ENCODE results near the gene GRAMD4. TPM values are rescaled to one million over a fixed set of nuclear protein-coding genes. Genes with fewer than 3 reads are reported as not detected.

The GRAMD4 gene
- total and polyA plus RNA-seq, 4 donors = 16.3 to 67.7 (median 21.2) TPM

DNA sequence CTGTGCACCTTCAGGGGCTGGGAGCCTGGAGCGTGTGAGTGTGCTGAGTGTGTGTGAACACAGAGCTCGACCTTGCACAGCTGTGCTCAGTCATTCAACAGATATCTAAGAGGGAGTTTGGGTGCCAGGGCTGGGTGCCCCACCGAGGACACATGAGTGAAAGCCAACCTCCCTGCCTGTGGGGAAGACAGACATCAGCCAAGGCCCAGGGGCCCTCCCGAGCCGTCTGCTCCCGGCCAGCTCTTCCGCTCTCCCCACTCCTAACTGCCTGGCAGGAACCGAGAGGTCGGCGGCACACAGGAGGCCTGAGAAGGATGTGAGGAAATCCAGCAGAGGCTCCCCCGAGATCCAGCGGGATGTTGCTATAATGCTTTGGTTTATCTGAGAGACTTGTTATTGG is 85.9 kb downstream of the GRAMD4 start:
- WGBS, 2 donors = 93% methylated on average over 12 of the region's 12 CpGs
- H3K9me3 ChIP-seq (ENCODE audit: control insufficient read depth in 4 of 4, insufficient read depth in 3 of 4, low read length in 3 of 4) = no peaks in the 10 kb centered on the region
- TF ChIP-seq CTCF (IDR thresholded peaks at IDR 0.05; ENCODE audit: control extremely low read depth, extremely low read depth) = no peak
- no peak overlapping the region for H3K4me3 ChIP-seq
- no peak overlapping the region for H3K9ac ChIP-seq (ENCODE audit: insufficient read depth in 1 of 2, low read length in 2 of 2)
- H3K27ac ChIP-seq (ENCODE audit: low read depth in 1 of 2, low read length in 1 of 2) = no peak overlapping the region
- DNase-seq (no peak), ATAC-seq (ENCODE audit: insufficient read depth, low FRiP score) (no peak)
- peaks cover 27 to 68% (median 56%) of the 10 kb centered on the region in 4 donors for H3K36me3 ChIP-seq (ENCODE audit: control insufficient read depth in 4 of 4, insufficient read depth in 4 of 4, low read length in 4 of 4)
- H3K27me3 ChIP-seq (ENCODE audit: control insufficient read depth in 3 of 3, insufficient read depth in 3 of 3, low read length in 2 of 3) = no peaks in the 10 kb centered on the region
- peaks cover 0 to 2% (median 0%) of the 10 kb centered on the region in 5 donors for H3K4me1 ChIP-seq (ENCODE audit: control insufficient read depth in 5 of 5, insufficient read depth in 5 of 5, low read length in 5 of 5)

DNA sequence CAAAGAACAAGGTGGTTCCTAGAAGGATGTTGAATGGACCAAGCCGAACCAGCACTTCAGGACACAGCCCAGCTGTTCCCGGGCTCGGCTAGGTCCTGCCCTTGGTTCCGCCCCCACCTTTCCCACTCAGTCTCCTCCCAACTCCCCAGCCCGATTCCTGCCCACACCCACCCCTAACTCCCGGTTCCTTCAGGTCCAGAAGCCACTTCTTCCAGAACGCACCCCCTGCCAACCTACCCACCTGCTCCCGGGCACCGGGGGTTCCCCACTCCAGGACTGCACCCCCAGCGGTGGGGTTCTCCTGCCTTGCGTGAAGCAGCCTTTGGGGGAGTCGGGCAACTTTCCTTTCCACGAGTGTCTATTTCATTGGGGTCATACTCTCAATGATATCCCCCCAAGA is 87.1 kb downstream of the GRAMD4 start:
- Histone ChIP-seq H3K4me1 (ENCODE audit: control insufficient read depth in 5 of 5, insufficient read depth in 5 of 5, low read length in 5 of 5) (peaks cover 0 to 2% (median 0%) of the 10 kb centered on the region in 5 donors), H3K27me3 (ENCODE audit: control insufficient read depth in 3 of 3, insufficient read depth in 3 of 3, low read length in 2 of 3) (no peaks in the 10 kb centered on the region), H3K9me3 (ENCODE audit: control insufficient read depth in 4 of 4, insufficient read depth in 3 of 4, low read length in 3 of 4) (no peaks in the 10 kb centered on the region), H3K27ac (ENCODE audit: low read depth in 1 of 2, low read length in 1 of 2) (no peak overlapping the region), H3K9ac (ENCODE audit: insufficient read depth in 1 of 2, low read length in 2 of 2) (no peak overlapping the region), H3K4me3 (no peak overlapping the region), H3K36me3 (ENCODE audit: control insufficient read depth in 4 of 4, insufficient read depth in 4 of 4, low read length in 4 of 4) (peaks cover 32 to 67% (median 58%) of the 10 kb centered on the region in 4 donors)
- no peak for DNase-seq
- 92 to 93% methylated on average over 13 of the region's 13 CpGs for WGBS, 2 donors
- ATAC-seq (ENCODE audit: insufficient read depth, low FRiP score) = no peak
- no peak for TF ChIP-seq CTCF (IDR thresholded peaks at IDR 0.05; ENCODE audit: control extremely low read depth, extremely low read depth)

GRCh38 chr22:46707827-46708570 is 87.8 kb downstream of the GRAMD4 start:
- TF ChIP-seq CTCF (IDR thresholded peaks at IDR 0.05; ENCODE audit: control extremely low read depth, extremely low read depth) = no peak
- Histone ChIP-seq H3K9me3 (ENCODE audit: control insufficient read depth in 4 of 4, insufficient read depth in 3 of 4, low read length in 3 of 4) (no peaks in the 10 kb centered on the region), H3K4me3 (no peak overlapping the region), H3K27ac (ENCODE audit: low read depth in 1 of 2, low read length in 1 of 2) (no peak overlapping the region), H3K27me3 (ENCODE audit: control insufficient read depth in 3 of 3, insufficient read depth in 3 of 3, low read length in 2 of 3) (no peaks in the 10 kb centered on the region), H3K36me3 (ENCODE audit: control insufficient read depth in 4 of 4, insufficient read depth in 4 of 4, low read length in 4 of 4) (peaks cover 29 to 62% (median 55%) of the 10 kb centered on the region in 4 donors), H3K9ac (ENCODE audit: insufficient read depth in 1 of 2, low read length in 2 of 2) (no peak overlapping the region), H3K4me1 (ENCODE audit: control insufficient read depth in 5 of 5, insufficient read depth in 5 of 5, low read length in 5 of 5) (peaks cover 0 to 2% (median 0%) of the 10 kb centered on the region in 5 donors)
- WGBS, 2 donors = 91 to 95% methylated on average over 32 of the region's 32 CpGs
- ATAC-seq (ENCODE audit: insufficient read depth, low FRiP score) (no peak), DNase-seq (no peak)

Data from lung (tissue), 12 donors.